Fibroblast of lung (primary cell): ENCODE results near the gene TMEM169. TPM values are rescaled to one million over a fixed set of nuclear protein-coding genes. Genes with fewer than 3 reads are reported as not detected.

ENCODE experiments used
- DNase-seq, 2 donors: peaks; one replicate each; pipeline versions ENCODE4 v3.0.0 to v3.0.0-alpha.2; 2010; ENCODE audit warnings: low read depth in 2 of 2
- H2AFZ ChIP-seq: 2 replicates; pipeline ENCODE4 v1.5.1; 2012; ENCODE audit warnings: low read length, control low read depth, inconsistent platforms
- H3K27ac ChIP-seq: 2 replicates; pipeline ENCODE4 v1.5.1; 2011; ENCODE audit warnings: low read length, control low read depth; ENCODE audit not compliant: insufficient read depth
- H3K27me3 ChIP-seq: 2 replicates; pipeline ENCODE4 v1.5.1; 2011; ENCODE audit warnings: mild to moderate bottlenecking, low read length; ENCODE audit not compliant: control insufficient read depth, insufficient read depth
- H3K36me3 ChIP-seq: 2 replicates; pipeline ENCODE4 v1.5.1; 2011; ENCODE audit warnings: low read length; ENCODE audit not compliant: control insufficient read depth, insufficient read depth
- H3K4me1 ChIP-seq: 2 replicates; pipeline ENCODE4 v1.5.1; 2011; ENCODE audit warnings: low read length; ENCODE audit not compliant: control insufficient read depth, insufficient read depth; ENCODE audit errors: extremely low read depth
- H3K4me2 ChIP-seq: 2 replicates; pipeline ENCODE4 v1.5.1; 2011; ENCODE audit warnings: low read length, control low read depth; ENCODE audit not compliant: insufficient read depth; ENCODE audit errors: extremely low read depth
- H3K4me3 ChIP-seq, 4 experiments: fragments of 200-600 bp in 1 of 4; sonication (generic) in 1 of 4; replicated peaks in 1 of 4; 2 replicates each; pipeline ENCODE4 v1.5.1; 2011 to 2016; ENCODE audit warnings: low read length in 4 of 4, low read depth in 3 of 4, mild to moderate bottlenecking in 3 of 4, control low read depth in 2 of 4, inconsistent platforms in 1 of 4, mixed read lengths in 1 of 4; ENCODE audit not compliant: insufficient read depth in 1 of 4; ENCODE audit errors: control extremely low read depth in 1 of 4
- H3K79me2 ChIP-seq: 2 replicates; pipeline ENCODE4 v1.5.1; 2012; ENCODE audit warnings: mild to moderate bottlenecking, low read length, inconsistent platforms; ENCODE audit not compliant: control insufficient read depth, insufficient read depth
- H3K9ac ChIP-seq: 2 replicates; pipeline ENCODE4 v1.5.1; 2011; ENCODE audit warnings: mild to moderate bottlenecking, low read length, control low read depth; ENCODE audit not compliant: insufficient read depth
- H3K9me3 ChIP-seq: 2 replicates; pipeline ENCODE4 v1.5.1; 2012; ENCODE audit warnings: low read depth, low read length; ENCODE audit not compliant: control insufficient read depth, insufficient read depth
- H4K20me1 ChIP-seq: 2 replicates; pipeline ENCODE4 v1.5.1; 2011; ENCODE audit warnings: low read length; ENCODE audit not compliant: control insufficient read depth, insufficient read depth; ENCODE audit errors: extremely low read depth
- EZH2 ChIP-seq: IDR thresholded peaks from 2 replicates; pipeline ENCODE4 v1.5.1; 2012; ENCODE audit warnings: low read length, control low read depth, mild to moderate bottlenecking; ENCODE audit errors: missing control alignments
- polyA plus RNA-seq, 2 donors: library from polyadenylated mRNA; depleted of rRNA in 1 of 2; stranded (reverse) in 1 of 2; unstranded in 1 of 2; fragments of >200 nt; gene quantifications; 2 replicates each; pipeline ENCODE4 v1.2.1, GENCODE V29; 2011 to 2012; ENCODE audit warnings: missing spikeins in 1 of 2
- total RNA-seq: library from RNA; depleted of rRNA; stranded (reverse); fragments of >200 nt; gene quantifications from 2 replicates; pipeline ENCODE4 v1.2.1, GENCODE V29; 2014
- TF ChIP-seq, protein P1 (sequence below), 2 donors: IDR thresholded peaks in 1 of 2; conservative IDR thresholded peaks in 1 of 2; 1 replicate in 1 of 2; 2 replicates in 1 of 2; pipeline ENCODE4 v1.5.1; 2011 to 2012; ENCODE audit warnings: low read length in 2 of 2, control low read depth in 1 of 2, inconsistent platforms in 1 of 2, low read depth in 1 of 2, mild to moderate bottlenecking in 1 of 2

Gene TMEM169
- total and polyA plus RNA-seq, 2 donors (not counting 1 experiment from before 2014, with no cell fraction given) = 0.10 to 0.50 TPM

DNA sequence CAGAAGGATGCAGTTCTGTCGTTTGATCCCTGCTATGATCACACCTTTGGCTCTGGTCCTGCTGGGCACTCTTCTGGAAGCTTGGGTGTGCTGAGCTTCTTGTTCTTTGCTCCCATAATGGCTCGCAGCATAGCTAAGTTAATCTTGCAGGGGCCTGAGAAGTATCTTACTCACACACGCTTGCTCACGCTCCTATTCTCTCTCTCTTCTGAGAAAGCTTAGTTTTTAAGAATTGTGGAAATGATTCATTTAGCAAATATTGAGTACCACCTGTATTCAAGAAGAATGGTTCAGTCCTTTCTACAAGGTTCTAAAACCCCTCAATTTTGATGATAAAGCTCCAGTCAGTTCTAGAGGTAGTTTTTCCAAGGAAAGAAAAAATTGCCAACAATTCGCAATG lies 68.0 kb downstream of the TMEM169 start:
- no peak overlapping the region for H3K4me2 ChIP-seq
- no peak overlapping the region for H3K4me3 ChIP-seq
- no peaks in the 10 kb centered on the region for H4K20me1 ChIP-seq
- TF ChIP-seq, protein P1, sequence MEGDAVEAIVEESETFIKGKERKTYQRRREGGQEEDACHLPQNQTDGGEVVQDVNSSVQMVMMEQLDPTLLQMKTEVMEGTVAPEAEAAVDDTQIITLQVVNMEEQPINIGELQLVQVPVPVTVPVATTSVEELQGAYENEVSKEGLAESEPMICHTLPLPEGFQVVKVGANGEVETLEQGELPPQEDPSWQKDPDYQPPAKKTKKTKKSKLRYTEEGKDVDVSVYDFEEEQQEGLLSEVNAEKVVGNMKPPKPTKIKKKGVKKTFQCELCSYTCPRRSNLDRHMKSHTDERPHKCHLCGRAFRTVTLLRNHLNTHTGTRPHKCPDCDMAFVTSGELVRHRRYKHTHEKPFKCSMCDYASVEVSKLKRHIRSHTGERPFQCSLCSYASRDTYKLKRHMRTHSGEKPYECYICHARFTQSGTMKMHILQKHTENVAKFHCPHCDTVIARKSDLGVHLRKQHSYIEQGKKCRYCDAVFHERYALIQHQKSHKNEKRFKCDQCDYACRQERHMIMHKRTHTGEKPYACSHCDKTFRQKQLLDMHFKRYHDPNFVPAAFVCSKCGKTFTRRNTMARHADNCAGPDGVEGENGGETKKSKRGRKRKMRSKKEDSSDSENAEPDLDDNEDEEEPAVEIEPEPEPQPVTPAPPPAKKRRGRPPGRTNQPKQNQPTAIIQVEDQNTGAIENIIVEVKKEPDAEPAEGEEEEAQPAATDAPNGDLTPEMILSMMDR (conservative IDR thresholded peaks at IDR 0.05 in 1 of 2, IDR thresholded peaks at IDR 0.05 in 1 of 2; ENCODE audit: low read depth in 1 of 2, low read length in 2 of 2) = no peak
- no peak for TF ChIP-seq EZH2
- H2AFZ ChIP-seq = no peak overlapping the region
- no peaks in the 10 kb centered on the region for H3K27me3 ChIP-seq
- H3K9me3 ChIP-seq = no peaks in the 10 kb centered on the region
- H3K4me1 ChIP-seq = no peaks in the 10 kb centered on the region
- DNase-seq = peak in 1 of 2 donors; percentile 85
- H3K9ac ChIP-seq = no peak overlapping the region
- peaks cover 5% of the 10 kb centered on the region for H3K79me2 ChIP-seq
- H3K36me3 ChIP-seq = peaks cover 6% of the 10 kb centered on the region
- no peak overlapping the region for H3K27ac ChIP-seq

DNA sequence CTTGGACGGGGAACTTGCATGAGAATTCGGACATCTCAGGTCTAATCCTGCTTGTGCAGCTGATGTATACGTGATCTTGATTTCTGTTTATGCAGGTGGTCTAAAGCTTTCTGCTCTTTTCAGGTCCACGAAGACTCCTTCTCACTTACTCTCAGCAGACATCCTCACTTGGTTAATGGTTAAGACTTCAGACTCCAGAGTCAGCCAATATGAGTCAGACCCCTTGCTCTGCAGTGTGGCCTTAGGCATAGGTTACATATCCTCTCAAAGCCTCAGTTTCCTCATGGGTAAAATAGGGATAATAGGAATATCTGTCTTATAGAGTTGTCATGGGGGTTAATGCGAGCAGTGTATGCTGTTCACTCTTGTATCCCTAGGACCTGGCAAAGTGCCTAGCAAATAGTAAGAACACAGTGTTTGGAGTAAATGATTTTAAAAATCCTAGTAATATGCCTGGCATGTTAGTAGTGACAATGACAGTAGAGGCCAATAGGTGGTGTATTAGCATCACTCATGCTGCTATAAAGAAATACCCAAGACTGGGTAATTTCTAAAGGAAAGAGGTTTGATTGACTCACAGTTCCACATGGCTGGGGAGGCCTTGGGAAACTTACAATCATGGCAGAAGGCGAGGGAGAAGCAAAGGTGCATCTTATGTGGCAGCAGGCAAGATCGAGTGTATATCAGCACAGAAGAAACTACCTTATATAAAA lies 69.8 kb downstream of the TMEM169 start:
- no peaks in the 10 kb centered on the region for H3K9me3 ChIP-seq
- H3K27ac ChIP-seq = no peak overlapping the region
- H3K27me3 ChIP-seq = no peaks in the 10 kb centered on the region
- no peaks in the 10 kb centered on the region for H3K4me1 ChIP-seq
- DNase-seq = peak in 1 of 2 donors; percentile 17
- H2AFZ ChIP-seq = no peak overlapping the region
- H3K4me2 ChIP-seq = no peak overlapping the region
- peaks cover 4% of the 10 kb centered on the region for H3K79me2 ChIP-seq
- H3K36me3 ChIP-seq = peaks cover 5% of the 10 kb centered on the region
- H3K4me3 ChIP-seq = no peak overlapping the region
- H3K9ac ChIP-seq = no peak overlapping the region
- no peaks in the 10 kb centered on the region for H4K20me1 ChIP-seq
- TF ChIP-seq, protein P1 (conservative IDR thresholded peaks at IDR 0.05 in 1 of 2, IDR thresholded peaks at IDR 0.05 in 1 of 2; ENCODE audit: low read depth in 1 of 2, low read length in 2 of 2) = no peak
- TF ChIP-seq EZH2 = no peak

Other genes with a start within 250 kb of the TMEM169 start
- 1.8 and 3.5 TPM in 2 replicates for gene MREG, start 68.4 kb upstream of the TMEM169 start, total RNA-seq
- 2.4 and 3.4 TPM in 2 replicates for gene MREG, start 68.4 kb upstream of the TMEM169 start, polyA plus RNA-seq
- gene PECR, start 110 bp upstream of the TMEM169 start, total RNA-seq = 19.3 and 22.6 TPM in 2 replicates
- gene PECR, start 110 bp upstream of the TMEM169 start, polyA plus RNA-seq = 11.7 and 15.4 TPM in 2 replicates
- gene XRCC5, start 27.4 kb downstream of the TMEM169 start, total RNA-seq = 148 and 152 TPM in 2 replicates
- 278 and 339 TPM in 2 replicates for gene XRCC5, start 27.4 kb downstream of the TMEM169 start, polyA plus RNA-seq